MM.1S (cell line): ENCODE data around the gene TMEM135.

ENCODE experiments used
- DNase-seq: peaks from one replicate; pipeline ENCODE4 v3.0.0-alpha.2; 2015
- H2AFZ ChIP-seq: fragments of 300-600 bp; sonication (generic); 2 replicates; pipeline ENCODE4 v1.6.0; 2016; ENCODE audit warnings: antibody characterized with exemption, low read length
- H3F3A ChIP-seq: fragments of 300-600 bp; sonication (generic); 2 replicates; pipeline ENCODE4 v1.6.1; 2016; ENCODE audit warnings: mild to moderate bottlenecking, antibody characterized with exemption, low read length, moderate library complexity, mixed read lengths; ENCODE audit not compliant: insufficient read depth
- H3K27ac ChIP-seq: fragments of 300-600 bp; sonication (generic); 2 replicates; pipeline ENCODE4 v1.5.1; 2016; ENCODE audit warnings: mild to moderate bottlenecking, low read length
- H3K27me3 ChIP-seq: fragments of 300-600 bp; sonication (generic); replicated peaks from 2 replicates; pipeline ENCODE4 v1.6.0; 2016; ENCODE audit warnings: low read length; ENCODE audit not compliant: insufficient read depth
- H3K36me3 ChIP-seq: fragments of 300-600 bp; sonication (generic); replicated peaks from 2 replicates; pipeline ENCODE4 v1.6.1; 2016; ENCODE audit warnings: mild to moderate bottlenecking, low read length, mixed read lengths; ENCODE audit not compliant: insufficient read depth
- H3K4me1 ChIP-seq: fragments of 300-600 bp; sonication (generic); 2 replicates; pipeline ENCODE4 v1.6.1; 2016; ENCODE audit warnings: low read length, mixed read lengths
- H3K4me2 ChIP-seq: fragments of 300-600 bp; sonication (generic); 2 replicates; pipeline ENCODE4 v1.6.0; 2016; ENCODE audit warnings: low read depth, low read length
- H3K4me3 ChIP-seq: fragments of 300-600 bp; sonication (generic); 2 replicates; pipeline ENCODE4 v1.5.1; 2016; ENCODE audit warnings: low read length, mixed read lengths
- H3K79me2 ChIP-seq: fragments of 300-600 bp; sonication (generic); 2 replicates; pipeline ENCODE4 v1.6.1; 2016; ENCODE audit warnings: mixed run types, low read length, mixed read lengths
- H3K9ac ChIP-seq: fragments of 300-600 bp; sonication (generic); 2 replicates; pipeline ENCODE4 v1.6.1; 2016; ENCODE audit warnings: low read length, mixed read lengths
- H3K9me2 ChIP-seq: fragments of 300-600 bp; sonication (generic); replicated peaks from 2 replicates; pipeline ENCODE4 v1.6.1; 2016; ENCODE audit warnings: mild to moderate bottlenecking, low read length, mixed read lengths; ENCODE audit not compliant: insufficient read depth
- H3K9me3 ChIP-seq: fragments of 300-600 bp; sonication (generic); replicated peaks from 2 replicates; pipeline ENCODE4 v1.6.1; 2016; ENCODE audit warnings: mild to moderate bottlenecking, low read length, mixed read lengths; ENCODE audit not compliant: insufficient read depth
- H4K20me1 ChIP-seq: fragments of 300-600 bp; sonication (generic); 2 replicates; pipeline ENCODE4 v1.6.1; 2016; ENCODE audit warnings: mild to moderate bottlenecking, low read length, moderate library complexity, mixed read lengths; ENCODE audit not compliant: insufficient read depth
- CTCF ChIP-seq: fragments of 300-600 bp; sonication (generic); IDR thresholded peaks from 2 replicates; pipeline ENCODE4 v1.5.1; 2016; ENCODE audit warnings: antibody characterized with exemption, low read length, mixed read lengths
- EZH2 ChIP-seq: fragments of 300-600 bp; sonication (generic); optimal IDR thresholded peaks from 2 replicates; pipeline ENCODE3; 2017; ENCODE audit warnings: low read depth, mild to moderate bottlenecking, antibody characterized with exemption, low read length, mixed read lengths
- EZH2phosphoT487 ChIP-seq: fragments of 300-600 bp; sonication (generic); IDR thresholded peaks from 2 replicates; pipeline ENCODE4 v1.6.1; 2018; ENCODE audit warnings: antibody characterized with exemption, low read length

TMEM135 gene

DNA sequence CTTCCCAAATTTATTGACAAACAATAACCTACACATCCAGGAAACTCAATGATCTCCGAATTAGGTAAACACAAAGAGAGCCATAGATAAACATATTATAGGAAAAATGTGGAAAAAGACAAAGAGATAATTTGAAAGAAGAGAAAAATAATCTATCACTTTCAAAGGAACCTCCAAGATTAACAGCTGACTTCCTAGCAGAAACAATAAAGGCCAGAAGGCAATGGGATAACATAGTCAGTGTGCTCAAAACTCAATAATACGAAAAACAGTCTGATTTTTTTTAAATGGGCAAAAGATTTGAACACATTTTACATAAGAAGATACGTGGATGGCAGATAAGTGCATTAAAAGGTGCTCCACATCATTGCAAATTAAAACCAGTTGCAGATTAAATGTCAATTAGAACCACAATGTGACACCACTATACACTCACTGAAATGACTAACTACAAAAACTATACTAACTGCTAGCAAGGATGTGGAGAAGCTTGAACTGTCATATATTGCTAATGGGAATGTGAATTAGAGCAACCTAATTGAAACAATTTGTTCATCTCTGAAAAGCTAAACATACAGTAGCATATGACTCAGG is 300.4 kb downstream of the TMEM135 start:
- Histone ChIP-seq H3K36me3 (no peaks in the 10 kb centered on the region), H3K4me2 (no peak overlapping the region)
- TF ChIP-seq EZH2 (no peak), CTCF (no peak), EZH2phosphoT487 (no peak)

GRCh38 chr11:87339416-87339815 is 301.7 kb downstream of the TMEM135 start:
- no peaks in the 10 kb centered on the region for H3F3A ChIP-seq
- H3K4me2 ChIP-seq, result no peak overlapping the region
- no peak overlapping the region for H3K9ac ChIP-seq
- H3K4me3 ChIP-seq, result no peak overlapping the region
- H2AFZ ChIP-seq, result no peak overlapping the region
- no peaks in the 10 kb centered on the region for H3K36me3 ChIP-seq
- H3K9me2 ChIP-seq, result no peaks in the 10 kb centered on the region
- no peaks in the 10 kb centered on the region for H4K20me1 ChIP-seq
- no peaks in the 10 kb centered on the region for H3K27me3 ChIP-seq
- no peak overlapping the region for H3K27ac ChIP-seq
- H3K79me2 ChIP-seq, result no peaks in the 10 kb centered on the region
- TF ChIP-seq CTCF (no peak), EZH2phosphoT487 (no peak), EZH2 (no peak)
- no peaks in the 10 kb centered on the region for H3K4me1 ChIP-seq
- DNase-seq, result no peak
- H3K9me3 ChIP-seq, result no peaks in the 10 kb centered on the region

More for the DNA sequence above, 300.4 kb downstream of the TMEM135 start:
- no peaks in the 10 kb centered on the region for H4K20me1 ChIP-seq
- no peaks in the 10 kb centered on the region for H3K9me2 ChIP-seq
- no peaks in the 10 kb centered on the region for H3K4me1 ChIP-seq
- H3K9me3 ChIP-seq, result no peaks in the 10 kb centered on the region
- no peaks in the 10 kb centered on the region for H3K79me2 ChIP-seq
- H3K27ac ChIP-seq, result no peak overlapping the region
- H3K4me3 ChIP-seq, result no peak overlapping the region
- H3K27me3 ChIP-seq, result no peaks in the 10 kb centered on the region
- no peak overlapping the region for H3K9ac ChIP-seq
- no peak overlapping the region for H2AFZ ChIP-seq
- no peak for DNase-seq
- H3F3A ChIP-seq, result no peaks in the 10 kb centered on the region

DNA sequence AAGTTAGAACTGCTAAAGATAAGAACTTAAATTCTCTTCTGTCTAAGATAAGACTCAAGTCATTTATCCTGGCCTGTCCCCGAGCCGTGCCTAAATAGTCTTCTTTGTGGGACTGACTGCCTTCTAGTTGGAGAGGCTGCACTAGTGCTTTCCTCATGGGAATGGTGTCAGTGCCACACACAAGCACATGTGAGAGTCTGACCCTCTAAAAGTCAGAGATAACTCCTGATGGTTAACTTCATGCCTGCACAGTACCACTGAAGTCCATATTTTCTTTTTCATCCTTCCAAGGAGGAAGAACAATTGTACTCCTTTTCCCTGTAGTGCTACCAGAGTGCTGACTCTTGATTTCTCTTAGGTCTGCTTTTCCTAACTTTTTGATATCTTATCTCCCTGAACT is 309.7 kb downstream of the TMEM135 start:
- H2AFZ ChIP-seq, result no peak overlapping the region
- H3F3A ChIP-seq, result peaks cover 3% of the 10 kb centered on the region; the same call in 1 of the 2 replicates
- no peak overlapping the region for H3K27ac ChIP-seq
- no peaks in the 10 kb centered on the region for H4K20me1 ChIP-seq
- no peaks in the 10 kb centered on the region for H3K36me3 ChIP-seq
- no peaks in the 10 kb centered on the region for H3K27me3 ChIP-seq
- no peaks in the 10 kb centered on the region for H3K79me2 ChIP-seq
- no peak for DNase-seq
- no peak overlapping the region for H3K9ac ChIP-seq
- H3K4me3 ChIP-seq, result no peak overlapping the region
- H3K9me3 ChIP-seq, result no peaks in the 10 kb centered on the region
- H3K4me1 ChIP-seq, result peaks cover 16% of the 10 kb centered on the region
- H3K4me2 ChIP-seq, result no peak overlapping the region
- no peaks in the 10 kb centered on the region for H3K9me2 ChIP-seq
- TF ChIP-seq CTCF, result no peak
- TF ChIP-seq EZH2phosphoT487, result no peak
- TF ChIP-seq EZH2, result no peak
